Glomerular visceral epithelial cell (primary cell): ENCODE measurements around the gene ALK.

Experiments
- DNase-seq: peaks from one replicate; pipeline ENCODE4 v3.0.0-alpha.2; 2016; ENCODE audit errors: extremely low spot score

The ALK gene

GRCh38 chr2:29196792-29197788, 724.3 kb downstream of the ALK start:
- DNase-seq: peak; percentile 70

- no peak for DNase-seq
Measured at GRCh38 chr2:29195796-29196195, 725.6 kb downstream of the ALK start.

- no peak for DNase-seq
Measured at GRCh38 chr2:29193681-29194080, 727.7 kb downstream of the ALK start.

GRCh38 chr2:29193111-29193510, 728.3 kb downstream of the ALK start:
- DNase-seq: no peak

- DNase-seq: peak; percentile 3
Measured at GRCh38 chr2:29192526-29192925, 728.9 kb downstream of the ALK start.

- DNase-seq: no peak
Measured at GRCh38 chr2:29191817-29192216, 729.6 kb downstream of the ALK start.

GRCh38 chr2:29189052-29189451, 732.3 kb downstream of the ALK start:
- DNase-seq: no peak

- no peak for DNase-seq
Measured at GRCh38 chr2:29187926-29188325, 733.5 kb downstream of the ALK start.

GRCh38 chr2:29186817-29187216, 734.6 kb downstream of the ALK start:
- DNase-seq: no peak

GRCh38 chr2:29184531-29184930, 736.9 kb downstream of the ALK start:
- no peak for DNase-seq

GRCh38 chr2:29182920-29183319, 738.5 kb downstream of the ALK start:
- DNase-seq: no peak

- no peak for DNase-seq
Measured at GRCh38 chr2:29182334-29182733, 739.1 kb downstream of the ALK start.

GRCh38 chr2:29175338-29175737, 746.0 kb downstream of the ALK start:
- no peak for DNase-seq

- DNase-seq: no peak
Measured at GRCh38 chr2:29174937-29175336, 746.4 kb downstream of the ALK start.

GRCh38 chr2:29166242-29167039, 754.9 kb downstream of the ALK start:
- DNase-seq: no peak

GRCh38 chr2:29165362-29166241, 755.8 kb downstream of the ALK start:
- no peak for DNase-seq

- no peak for DNase-seq
Measured at GRCh38 chr2:29164091-29164846, 757.1 kb downstream of the ALK start.

- DNase-seq: no peak
Measured at GRCh38 chr2:29162204-29162928, 759.0 kb downstream of the ALK start.

GRCh38 chr2:29160184-29160583, 761.2 kb downstream of the ALK start:
- DNase-seq: no peak

GRCh38 chr2:29159125-29159524, 762.3 kb downstream of the ALK start:
- DNase-seq: no peak
